ENCODE data around the gene SLC35A3.
"Not testable (repeated sequence)": the region's sequence is repeated elsewhere in the genome, so short reads cannot be mapped to it uniquely, and the experiment has no call there.

- not testable (repeated sequence) for TF ChIP-seq CTCF, POLR2A (IDR thresholded peaks at IDR 0.05)
Measured at GRCh38 chr1:99960260-99960659, 9.5 kb upstream of the SLC35A3 start.

Data from adrenal gland (tissue), 5 donors.